GM19023 (cell line): Measurements from ENCODE around the gene DNAH5.

Source experiments
- ATAC-seq: cut with Tn5 transposase; IDR thresholded peaks from one replicate; pipeline ENCODE4 v1.9.1; 2021; ENCODE audit warnings: mild to moderate bottlenecking, moderate library complexity; ENCODE audit not compliant: unreplicated experiment

DNAH5 gene

DNA sequence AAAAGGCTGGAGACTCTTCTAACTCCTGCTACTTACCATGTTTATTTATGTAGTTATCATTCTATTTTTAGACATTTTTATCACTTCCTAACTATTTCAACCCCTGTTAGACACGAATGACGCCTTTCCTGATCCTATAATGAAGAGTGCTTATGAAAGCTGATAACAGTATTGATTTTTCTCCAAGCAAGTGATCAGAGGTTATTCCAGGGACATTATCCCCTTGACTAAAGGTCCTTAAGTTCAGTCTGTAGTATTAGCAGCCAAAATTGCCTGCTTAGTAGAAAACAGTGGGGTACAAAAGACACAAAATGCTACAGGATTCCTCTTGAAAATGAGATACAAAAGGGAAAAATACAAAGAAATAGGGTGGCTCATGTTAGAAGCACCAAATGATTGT, 235.6 kb downstream of the DNAH5 start:
- no peak for ATAC-seq

DNA sequence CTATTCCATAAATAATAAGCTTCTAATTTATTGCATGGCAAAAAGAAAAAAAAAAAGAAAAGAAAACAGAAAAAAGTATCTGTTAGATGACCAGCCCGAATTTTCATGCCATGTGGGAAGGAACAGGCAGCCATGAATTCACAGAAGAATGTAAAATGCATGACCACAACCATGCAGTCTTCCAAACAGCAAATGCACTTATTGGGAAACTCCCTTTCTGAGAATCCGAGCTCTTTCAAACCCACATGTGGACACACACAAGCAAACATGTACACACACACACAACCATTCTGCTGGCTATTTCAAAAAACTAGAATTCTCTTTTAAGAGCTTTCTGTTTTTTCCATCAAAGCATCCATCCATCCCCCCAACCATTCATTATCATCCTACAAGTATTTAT, 236.1 kb downstream of the DNAH5 start:
- no peak for ATAC-seq

GRCh38 chr5:13704396-13704795, 240.1 kb downstream of the DNAH5 start:
- ATAC-seq: no peak

DNA sequence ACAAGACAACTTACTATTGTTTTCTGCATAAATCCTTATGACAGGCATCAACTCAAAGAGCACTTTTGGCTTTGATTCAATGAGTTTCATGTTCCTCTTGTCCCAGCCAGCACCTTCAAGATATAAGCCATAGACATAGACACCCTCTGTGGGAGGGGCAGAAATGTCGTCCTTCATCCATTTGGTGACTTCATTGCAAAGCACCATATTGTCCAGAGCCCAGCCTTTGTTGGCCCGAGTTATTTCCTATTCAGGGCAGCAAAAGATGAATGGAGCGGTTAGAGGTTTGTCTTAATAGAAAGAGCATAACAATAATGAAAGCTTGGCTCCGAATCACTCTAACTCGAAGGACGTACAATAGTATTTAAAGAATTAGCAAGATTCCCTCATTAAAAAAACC, 243.9 kb downstream of the DNAH5 start:
- no peak for ATAC-seq

- ATAC-seq: no peak
Measured at GRCh38 chr5:13698885-13699284, 245.6 kb downstream of the DNAH5 start.

DNA sequence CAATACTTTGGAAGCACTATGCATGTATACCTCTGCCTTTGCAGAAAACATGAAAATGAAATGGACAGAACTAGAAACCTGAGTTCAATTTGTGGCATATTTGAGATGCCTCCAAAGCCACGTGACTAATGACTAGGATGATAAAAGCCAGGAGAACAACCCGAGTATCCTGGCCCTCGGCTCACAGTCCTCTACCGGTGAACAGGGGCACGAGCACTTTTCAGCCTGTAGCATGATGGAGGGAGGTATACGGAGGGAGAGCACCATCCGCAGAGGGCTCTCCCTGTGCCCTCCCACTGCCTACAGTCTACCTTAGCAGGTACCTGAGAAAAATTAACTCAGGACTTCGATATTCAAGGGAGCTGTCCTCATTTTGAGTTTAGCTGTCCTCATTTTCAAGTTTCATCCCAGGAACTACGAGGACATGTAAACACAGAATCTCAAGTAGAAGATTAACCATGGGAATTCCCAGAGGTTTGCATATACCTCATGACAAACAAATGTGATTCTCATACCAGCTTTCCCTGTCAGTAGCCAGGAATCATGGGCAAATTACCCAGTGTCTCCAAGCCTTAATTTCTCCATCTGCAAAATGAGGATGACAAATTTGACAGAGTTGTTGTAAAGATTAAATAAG, 249.3 kb downstream of the DNAH5 start:
- ATAC-seq: no peak

- no peak for ATAC-seq
Measured at GRCh38 chr5:13692172-13692571, 252.3 kb downstream of the DNAH5 start.

GRCh38 chr5:13676531-13676930, 268.0 kb downstream of the DNAH5 start:
- ATAC-seq: no peak

DNA sequence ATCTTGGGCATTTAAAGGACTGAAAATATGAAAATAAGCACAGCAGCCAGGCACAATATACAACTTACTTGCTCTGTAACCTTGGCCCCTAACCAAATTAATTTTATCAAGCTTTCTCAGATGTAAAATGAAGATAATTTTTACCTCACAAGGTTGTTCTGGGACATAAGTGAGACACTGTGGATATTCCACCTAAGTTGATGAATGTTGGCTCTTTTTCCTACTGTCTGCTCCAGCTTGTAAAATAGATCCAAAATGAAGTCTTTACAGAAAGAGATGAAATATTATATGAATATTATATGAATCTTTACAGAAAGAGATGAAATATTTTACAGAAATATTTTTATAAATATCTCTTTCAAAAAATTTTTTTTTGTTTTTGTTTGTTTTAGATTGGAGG, 270.1 kb downstream of the DNAH5 start:
- no peak for ATAC-seq

DNA sequence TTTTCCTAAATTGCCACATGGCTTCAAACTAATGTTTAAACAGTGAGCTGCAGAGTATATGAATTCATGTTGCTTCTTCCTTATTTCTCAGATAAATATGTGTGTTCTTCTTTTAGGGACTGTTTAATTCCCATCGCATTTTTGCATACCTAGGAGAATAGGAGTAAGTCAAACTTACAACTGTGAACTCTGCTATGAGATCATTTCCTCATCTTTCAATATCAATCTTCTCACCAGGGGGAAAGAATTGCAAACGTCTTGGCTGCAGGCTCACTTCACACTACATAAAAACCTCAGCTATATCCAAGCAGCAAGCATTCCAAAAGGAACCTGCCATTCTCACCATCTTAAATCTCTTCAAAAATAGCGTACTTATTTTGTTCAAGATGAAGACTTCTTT, 271.0 kb downstream of the DNAH5 start:
- no peak for ATAC-seq

GRCh38 chr5:13664377-13664776, 280.1 kb downstream of the DNAH5 start:
- ATAC-seq: no peak

GRCh38 chr5:13662626-13663025, 281.9 kb downstream of the DNAH5 start:
- ATAC-seq: no peak

GRCh38 chr5:13661272-13661671, 283.2 kb downstream of the DNAH5 start:
- ATAC-seq: no peak

- ATAC-seq: no peak
Measured at GRCh38 chr5:13660072-13660471, 284.4 kb downstream of the DNAH5 start.

- no peak for ATAC-seq
Measured at GRCh38 chr5:13659391-13659790, 285.1 kb downstream of the DNAH5 start.

GRCh38 chr5:13658761-13659160, 285.7 kb downstream of the DNAH5 start:
- no peak for ATAC-seq

GRCh38 chr5:13658152-13658551, 286.3 kb downstream of the DNAH5 start:
- ATAC-seq: no peak

GRCh38 chr5:13653709-13654108, 290.8 kb downstream of the DNAH5 start:
- ATAC-seq: no peak

DNA sequence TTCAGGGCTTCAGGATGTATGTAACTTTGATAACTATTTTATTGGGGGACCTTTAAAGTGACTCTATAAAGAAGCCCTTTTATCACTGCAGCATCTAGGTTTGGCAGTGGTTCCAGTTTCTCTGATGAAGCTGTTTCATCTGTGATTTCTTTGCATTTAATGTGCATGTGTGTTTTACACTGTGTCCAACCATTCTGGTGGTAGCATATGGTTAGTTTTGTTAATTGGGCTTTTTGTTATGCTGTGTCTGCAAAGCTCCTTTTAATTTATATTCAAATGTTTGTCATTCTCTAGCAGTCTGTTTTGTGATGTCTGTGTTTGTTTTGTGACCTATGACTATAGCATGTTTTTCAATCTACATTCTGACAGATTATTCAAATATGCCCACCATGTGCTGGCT, 294.8 kb downstream of the DNAH5 start:
- ATAC-seq: no peak

DNA sequence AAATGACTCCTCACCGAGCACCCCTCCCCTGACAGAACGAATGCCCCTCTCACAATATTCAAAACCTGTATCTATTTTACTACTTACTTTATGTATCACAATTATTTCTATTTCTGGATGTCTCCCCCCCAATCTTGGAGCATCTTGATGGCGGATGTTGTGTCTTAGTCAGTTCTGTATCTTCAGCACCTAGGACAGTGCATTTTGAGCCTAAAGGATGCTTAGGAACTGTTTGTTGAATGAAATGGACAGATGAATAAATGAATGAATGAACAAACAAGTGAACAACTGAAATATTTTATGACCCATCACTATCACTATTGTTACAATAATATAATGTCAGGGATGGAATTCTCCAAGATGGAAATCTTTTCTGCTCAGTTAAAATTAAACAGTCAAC, 295.7 kb downstream of the DNAH5 start:
- no peak for ATAC-seq

DNA sequence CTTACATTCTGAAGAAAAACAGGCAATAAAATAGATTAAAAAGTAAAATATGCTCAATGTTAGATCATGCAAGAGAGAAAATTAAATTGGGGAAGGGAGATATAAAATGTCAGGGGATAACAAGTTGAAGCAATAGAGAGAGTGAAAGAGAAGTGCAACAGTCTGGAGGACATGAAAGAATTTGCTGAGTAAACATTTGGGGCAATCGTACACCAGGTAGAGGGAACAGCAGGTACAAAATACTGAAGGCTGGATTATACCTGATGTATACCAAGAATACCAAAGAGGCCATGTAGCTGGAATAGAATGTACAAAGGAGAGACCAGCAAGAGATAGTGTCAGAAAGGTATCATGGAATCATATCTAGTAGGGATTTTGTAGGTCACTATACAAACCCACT, 300.8 kb downstream of the DNAH5 start:
- no peak for ATAC-seq

GRCh38 chr5:13643196-13643595, 301.3 kb downstream of the DNAH5 start:
- ATAC-seq: no peak
